Astrocyte (in vitro differentiated cells and primary cell): ENCODE results near the gene MON2.

ENCODE experiments used
- CTCF ChIP-seq: IDR thresholded peaks from 2 replicates; pipeline ENCODE4 v1.5.1; 2011; ENCODE audit warnings: low read depth, mild to moderate bottlenecking, inconsistent platforms, low read length, moderate library complexity; ENCODE audit not compliant: insufficient read depth
- EZH2 ChIP-seq: IDR thresholded peaks from 2 replicates; pipeline ENCODE4 v1.6.1; 2012; ENCODE audit warnings: mild to moderate bottlenecking, low read length, inconsistent platforms; ENCODE audit not compliant: insufficient read depth

- TF ChIP-seq CTCF (no peak), EZH2 (no peak)
Observed at GRCh38 chr12:62576503-62576902, 109.9 kb downstream of the MON2 start.
